Activated T-helper 9 cell treated with anti-CD3 and anti-CD28 coated beads, Interleukin-2, amount 50 U/mL, for 16 hours (primary cell): ENCODE data around the gene PGC.

Source experiments
- DNase-seq: peaks from one replicate; pipeline ENCODE4 v3.0.0-alpha.2; 2020; ENCODE audit warnings: low read depth

Gene PGC

DNA sequence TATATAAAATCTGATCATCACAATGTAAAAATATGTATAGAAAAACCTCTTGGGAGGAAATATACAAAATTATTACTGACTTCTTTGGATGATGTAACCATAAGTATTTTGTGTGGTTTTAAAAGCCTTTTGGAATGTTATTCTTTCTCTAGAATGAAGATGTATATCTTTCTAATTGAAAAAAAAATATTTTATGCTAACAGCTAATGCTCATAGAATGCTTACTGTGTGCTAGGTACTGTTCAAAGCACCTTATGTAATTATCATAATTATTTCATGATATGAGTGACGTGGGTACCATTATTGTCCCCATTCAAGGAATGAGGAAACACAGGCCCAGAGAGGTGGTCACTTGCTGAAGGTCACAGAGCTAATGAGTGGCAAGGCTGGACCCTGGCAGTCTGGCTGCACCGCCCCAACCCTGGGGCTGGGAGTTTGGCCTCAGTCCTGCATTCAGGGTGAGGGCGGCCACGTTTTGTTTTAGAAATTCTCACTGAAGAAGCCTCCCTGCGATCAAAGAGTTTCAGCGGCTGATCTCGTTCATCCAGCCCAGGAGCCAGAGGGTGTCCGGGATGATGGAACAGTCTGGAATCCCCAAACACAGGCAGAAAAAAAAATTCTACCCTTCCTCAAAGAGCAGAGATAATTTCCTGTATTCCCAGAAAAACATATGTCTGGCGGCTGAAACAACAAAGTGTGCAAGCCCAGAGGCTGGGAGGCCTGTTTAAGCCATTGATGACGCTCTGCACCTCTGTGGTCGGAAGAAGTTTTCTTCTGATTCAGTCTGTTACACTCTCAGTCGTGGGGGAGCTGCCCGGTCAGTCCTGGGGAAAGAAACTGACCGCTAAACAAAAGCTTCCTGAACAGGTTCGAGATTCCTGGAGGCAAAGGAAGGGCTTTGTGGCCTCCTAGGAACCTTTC, 49.1 kb downstream of the PGC start:
- DNase-seq, result no peak

DNA sequence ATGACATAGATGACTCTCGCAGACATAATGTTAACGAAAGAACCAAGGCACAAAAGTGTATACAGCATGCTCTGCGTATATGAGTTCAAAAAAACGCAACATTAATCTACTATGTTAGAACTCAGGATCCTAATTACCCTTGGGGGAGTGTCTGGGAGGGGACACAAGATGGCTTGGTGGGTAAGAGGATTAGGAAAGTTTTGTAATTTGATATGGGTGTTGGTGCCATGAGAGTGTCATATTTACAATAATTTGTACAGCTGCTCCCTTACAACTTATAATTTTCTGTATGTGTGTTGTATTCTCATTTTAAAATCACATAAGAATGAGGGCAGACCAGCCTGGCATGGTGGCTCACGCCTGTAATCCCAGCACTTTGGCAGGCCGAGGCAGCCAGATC, 50.4 kb downstream of the PGC start:
- no peak for DNase-seq

DNA sequence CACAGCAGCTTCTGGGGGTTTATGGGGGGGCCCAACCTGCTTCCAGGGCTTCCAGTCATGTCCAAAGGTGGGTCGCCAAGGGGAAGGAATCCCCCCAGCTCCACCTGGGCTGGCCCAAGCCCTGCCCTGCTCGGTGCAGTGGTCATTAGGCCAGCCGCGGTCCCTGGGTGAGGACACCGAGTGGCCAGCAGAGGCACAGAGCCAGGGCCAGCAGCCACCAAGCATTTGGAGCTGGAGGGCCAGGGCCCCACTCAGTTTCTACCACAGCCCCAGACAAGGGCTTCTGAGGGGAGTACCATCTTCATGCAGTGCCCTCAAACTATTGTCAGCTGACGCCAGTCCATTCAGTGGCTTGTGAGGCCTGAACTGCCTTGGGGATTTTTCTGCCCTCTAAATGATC, 51.4 kb downstream of the PGC start:
- DNase-seq, result no peak

DNA sequence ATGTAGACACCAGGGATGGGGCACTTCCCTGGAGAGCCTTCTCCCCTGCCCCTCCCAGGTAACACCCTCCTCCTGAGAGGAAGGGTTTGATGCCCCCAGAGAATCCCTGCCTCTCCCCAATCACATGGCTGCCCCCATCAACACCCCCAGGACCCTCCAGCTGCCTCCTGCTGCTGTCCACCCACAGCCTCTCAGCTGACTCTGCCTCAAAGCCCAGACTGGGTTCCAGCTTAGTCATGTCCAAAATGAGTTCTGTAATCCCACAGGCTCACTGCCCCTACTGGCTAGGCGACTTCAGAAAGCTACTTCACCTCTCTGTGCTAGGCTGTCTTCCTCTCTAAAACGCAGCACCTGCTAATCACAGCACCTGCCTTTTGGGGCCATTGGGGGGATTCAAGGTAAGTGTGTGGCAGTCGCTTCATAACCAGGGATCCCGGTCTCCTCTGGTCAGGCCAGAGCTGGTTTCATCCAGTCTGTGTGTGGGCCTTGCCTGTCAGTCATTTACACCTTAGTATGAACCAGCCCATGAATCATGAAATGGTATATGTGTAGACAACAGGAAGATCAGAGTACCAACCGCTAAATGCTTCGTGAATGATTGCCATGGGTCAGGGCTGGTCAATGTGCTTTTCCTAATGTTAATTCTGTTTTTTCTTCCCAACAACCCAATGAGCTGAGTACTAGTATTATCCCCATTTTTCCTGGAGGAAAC, 52.2 kb downstream of the PGC start:
- no peak for DNase-seq

DNA sequence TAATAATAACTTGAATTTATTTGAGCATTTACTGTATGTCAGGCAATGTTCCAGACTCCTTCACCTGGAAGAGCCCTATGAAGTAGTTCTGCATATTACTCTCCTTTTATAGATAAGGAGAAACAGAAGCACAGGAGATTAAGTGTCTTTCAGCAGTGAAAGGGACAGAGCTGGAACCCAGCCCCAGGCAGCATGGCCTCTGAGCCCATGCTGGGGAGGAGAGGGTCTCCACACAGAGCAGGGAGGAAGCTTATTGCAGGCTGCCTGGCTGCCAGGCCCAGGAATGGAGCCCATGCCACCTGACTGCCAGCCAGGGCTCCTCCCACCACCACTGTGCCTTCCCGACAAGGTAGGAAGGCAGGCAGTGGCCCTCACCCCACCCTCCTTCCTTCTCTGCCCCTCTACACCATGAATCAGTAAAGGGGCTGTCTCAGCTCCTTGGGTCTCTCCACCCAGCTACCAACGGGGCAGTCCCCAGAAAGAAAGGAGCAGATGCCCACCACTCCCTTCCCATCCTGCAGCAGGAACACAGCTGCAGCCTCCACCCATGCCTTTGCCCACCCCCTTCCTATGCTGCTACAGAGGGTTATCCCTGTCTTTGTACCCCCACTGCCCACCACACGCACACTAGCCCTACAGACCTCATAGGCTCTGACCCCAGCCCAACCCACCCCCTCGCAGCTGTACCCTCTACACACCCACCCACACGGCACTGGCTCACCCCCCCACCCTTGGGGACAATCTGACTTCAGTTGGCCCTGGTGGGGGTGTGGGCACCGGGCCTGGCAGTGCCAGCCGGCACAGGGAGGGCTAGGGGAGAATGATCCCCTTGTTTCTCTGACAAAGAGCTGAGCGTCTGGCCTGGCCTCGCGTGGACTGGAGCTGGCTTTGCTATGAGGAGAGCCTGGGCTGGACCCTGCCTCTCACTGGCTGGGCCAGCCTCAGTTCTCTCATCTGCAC, 53.6 kb downstream of the PGC start:
- no peak for DNase-seq

DNA sequence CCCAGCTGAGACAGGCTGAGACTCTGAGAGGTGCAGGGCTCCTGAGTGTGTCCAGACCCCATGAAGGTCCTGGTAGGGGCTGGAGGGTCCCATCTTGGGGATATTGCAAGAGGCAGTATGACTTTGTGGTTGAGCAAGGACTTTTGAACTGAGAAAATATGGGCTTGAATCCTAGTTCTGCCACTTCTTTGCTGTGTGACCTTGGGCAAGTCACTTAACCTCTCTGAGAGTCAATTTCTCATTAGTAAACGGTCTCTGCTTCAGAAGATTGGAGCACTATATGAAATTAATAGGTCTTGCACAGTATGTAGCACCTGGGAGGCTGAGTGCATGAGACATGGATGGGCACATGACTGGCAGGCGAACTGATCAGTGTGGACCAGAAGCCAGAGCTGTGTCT, 54.5 kb downstream of the PGC start:
- DNase-seq, result no peak

DNA sequence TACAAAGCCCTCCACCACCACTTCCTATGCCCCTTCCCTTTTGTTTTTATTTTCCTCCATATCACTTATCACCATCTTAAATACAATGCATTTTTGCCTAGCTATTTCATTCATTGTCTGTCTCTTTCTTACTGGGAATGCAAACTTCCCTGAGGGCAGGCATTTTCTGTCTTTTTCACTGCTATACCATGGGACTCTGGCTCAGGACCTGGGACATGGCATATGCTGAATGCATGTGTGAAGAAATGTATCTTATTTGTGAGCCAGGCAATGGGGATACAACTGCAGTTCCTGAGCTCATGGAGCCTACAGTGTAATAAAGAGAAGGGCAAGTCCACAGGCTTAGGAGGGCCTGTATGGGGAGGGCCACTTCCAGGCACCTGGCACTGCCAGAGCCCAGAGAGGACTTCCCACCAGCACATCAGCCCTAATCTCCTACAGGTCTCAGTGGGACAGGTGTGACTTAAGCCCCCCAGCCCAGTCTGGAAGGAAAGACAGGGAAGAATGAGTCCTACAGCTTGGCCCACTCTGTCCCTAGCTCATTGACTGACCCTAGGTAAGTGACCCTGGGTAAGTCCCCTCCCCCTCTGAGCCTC, 55.0 kb downstream of the PGC start:
- DNase-seq, result no peak

DNA sequence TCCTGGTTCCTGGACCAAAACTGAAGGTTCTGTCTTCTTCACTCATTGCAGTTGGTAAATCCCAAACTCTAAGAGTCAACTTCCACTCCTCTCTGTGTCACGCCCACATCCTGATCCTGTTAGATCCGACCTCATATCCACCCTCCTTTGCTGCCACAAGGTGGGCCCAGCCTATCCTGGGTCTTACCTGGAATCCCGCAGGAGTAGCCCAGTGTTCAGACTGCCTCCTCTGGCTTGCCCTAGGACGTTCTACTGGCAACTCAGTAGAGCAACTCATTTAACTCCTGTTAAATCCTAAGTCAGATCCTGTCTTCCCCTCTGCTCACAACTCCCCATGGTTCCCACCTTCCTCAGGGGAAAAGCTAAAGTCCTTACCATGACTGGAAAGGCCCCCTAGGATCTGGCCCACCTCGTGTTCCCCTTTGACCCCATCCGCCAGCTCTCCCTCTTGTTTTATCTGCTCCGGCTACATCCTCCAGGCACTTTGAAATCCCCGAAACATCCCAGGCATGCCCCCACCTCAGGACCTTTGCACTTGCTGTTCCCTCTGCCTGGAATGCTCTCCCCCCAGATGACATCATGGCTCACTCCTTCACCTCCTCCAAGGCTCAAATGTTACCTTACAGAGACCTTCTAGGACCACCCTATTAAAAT, 55.6 kb downstream of the PGC start:
- DNase-seq, result no peak

DNA sequence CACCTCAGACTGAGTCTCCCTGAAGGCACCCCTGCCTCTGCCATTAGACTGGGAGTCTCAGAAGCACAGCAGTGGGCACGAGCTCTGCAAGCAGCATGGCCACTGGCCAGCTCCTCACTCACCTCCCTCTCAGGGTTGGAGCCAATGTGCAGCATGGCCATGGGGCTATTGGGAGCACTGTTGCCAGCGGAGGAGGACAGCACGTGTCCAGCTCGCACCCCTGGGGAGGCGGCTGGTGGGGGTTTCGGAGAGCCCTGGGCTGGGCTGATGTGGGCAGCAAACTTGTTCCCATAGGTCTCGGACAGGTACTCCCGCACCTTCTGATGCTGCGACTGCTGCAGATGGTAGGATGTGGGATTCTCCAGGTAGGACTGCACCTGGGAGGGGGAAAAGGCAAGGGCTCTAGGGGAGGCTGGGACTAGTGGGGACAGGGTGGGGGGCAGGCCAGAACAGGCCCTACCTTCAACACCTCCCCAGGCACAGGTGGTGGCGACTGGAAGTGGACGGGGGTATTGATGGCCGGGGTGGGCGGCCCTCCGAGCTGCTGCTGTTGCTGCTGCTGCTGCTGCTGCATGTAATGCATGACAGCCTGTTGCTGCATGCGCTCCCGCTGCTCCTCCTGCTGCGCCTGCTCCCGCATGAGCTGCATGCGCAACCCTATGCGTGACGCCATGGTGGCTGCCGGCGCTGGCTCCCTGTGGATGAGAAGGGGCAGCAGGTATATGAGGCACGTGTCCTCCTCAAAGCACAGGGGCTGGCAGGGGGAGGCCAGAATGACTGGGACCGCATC, 56.5 kb downstream of the PGC start:
- DNase-seq, result no peak

DNA sequence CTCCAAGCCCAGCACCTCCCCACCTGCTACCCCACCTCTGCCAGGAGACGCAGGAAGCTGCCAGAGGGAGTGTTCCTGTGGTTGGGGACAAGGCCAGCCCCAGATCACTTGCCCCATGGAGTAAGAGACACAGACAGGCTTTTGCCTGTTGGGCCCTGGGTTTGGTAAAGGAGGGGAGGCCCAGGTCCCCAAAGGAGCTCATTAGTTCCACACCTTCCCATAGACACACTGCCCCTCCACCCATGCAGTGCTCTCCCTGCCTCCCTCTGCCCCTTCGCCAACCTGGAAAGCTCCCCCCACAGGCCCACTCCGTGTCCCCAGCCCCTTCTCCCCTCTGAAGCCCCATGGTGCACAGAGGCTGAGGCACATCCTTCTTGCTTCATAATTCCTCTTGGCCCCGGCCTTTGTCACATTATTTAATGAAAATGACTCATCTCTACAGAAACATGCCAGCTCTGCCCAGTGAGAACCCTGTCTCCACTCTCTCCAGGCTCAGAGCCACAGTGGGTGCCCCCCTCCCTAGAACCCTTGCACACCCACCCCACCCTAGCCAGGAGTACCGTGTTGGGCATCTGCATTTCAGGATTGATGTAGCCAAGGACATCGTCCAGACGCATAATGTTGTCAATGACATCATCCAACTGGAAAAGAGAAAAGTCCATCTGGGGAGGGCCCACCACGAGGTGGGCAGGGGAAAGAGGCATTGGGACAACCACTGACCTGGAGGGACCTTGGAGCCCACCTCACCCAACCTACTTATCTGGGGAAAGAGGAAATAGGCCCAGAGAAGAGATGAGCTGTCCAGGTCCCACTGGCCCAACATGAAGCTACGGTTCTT, 57.8 kb downstream of the PGC start:
- no peak for DNase-seq

DNA sequence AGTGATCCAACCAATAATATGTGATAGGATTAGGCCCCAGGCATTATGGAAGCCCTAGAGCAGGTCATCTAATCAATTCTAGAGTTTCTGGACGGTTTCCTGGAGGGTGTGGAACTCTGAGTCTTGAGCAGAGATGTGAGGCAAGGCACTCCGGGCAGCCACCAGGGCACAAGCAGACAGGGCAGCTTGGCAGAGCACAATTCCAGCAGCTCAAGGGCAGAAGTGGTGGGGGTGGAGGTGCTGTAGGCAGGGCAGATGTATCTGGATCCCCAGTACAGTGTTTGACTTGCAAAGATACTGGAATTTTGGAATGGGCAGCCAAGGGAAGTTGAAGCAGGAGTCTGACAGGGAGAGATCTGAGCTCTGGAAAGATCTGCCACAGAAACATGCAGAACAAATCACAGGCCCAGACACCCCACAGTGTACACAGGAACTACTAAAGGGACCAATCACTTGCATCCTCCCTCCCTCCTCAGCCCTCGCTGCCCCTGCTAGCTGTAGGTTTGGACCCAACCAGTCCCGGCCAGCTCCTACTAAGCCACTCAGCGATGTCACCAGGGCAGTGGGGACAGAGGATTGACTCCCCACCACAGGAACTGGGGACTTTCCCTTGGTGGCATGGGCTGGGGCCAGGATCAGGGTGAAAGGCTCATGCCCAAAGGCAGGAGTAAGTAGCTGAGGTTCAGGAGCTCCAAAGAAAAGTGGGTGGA, 58.8 kb downstream of the PGC start:
- DNase-seq, result no peak

DNA sequence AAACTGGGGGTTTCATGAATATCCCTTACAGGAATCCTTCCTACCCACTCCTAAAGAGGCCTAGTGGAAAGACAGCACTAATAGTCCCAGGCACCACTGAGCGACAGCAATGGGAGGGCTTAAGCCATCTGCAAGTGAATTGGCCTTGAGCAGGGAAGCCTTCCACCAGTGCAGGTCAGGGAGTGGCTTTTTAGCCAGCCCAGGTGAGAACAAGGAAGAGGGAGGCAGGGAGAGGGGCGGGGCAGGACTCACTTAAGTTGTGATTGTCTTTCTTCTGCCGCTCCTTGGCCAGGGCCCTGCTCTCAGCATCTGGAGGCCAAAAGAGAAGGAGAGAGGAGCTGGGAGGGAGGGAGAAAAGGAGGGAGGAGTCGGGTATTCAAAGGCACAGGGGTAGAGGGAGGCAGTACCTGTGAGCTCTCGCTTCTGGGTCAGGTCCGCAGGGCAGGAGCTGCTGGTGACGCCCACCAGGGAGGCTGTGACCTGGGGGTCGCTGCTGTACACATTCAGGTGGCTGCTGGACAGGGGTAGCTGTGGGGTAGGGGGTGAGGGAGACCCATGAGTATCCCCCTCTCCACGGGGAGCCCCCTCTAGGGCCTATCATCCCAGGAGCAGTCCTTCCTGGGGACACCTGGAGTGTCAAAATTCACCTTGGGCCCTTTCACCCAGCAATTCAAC, 59.6 kb downstream of the PGC start:
- no peak for DNase-seq
